ENCODE measurements around the gene NAP1L1. TPM values are rescaled to one million over a fixed set of nuclear protein-coding genes. Genes with fewer than 3 reads are reported as not detected.

Gene NAP1L1, protein sequence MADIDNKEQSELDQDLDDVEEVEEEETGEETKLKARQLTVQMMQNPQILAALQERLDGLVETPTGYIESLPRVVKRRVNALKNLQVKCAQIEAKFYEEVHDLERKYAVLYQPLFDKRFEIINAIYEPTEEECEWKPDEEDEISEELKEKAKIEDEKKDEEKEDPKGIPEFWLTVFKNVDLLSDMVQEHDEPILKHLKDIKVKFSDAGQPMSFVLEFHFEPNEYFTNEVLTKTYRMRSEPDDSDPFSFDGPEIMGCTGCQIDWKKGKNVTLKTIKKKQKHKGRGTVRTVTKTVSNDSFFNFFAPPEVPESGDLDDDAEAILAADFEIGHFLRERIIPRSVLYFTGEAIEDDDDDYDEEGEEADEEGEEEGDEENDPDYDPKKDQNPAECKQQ
- 100 to 1,000 TPM; 524 to 558 TPM for total RNA-seq

DNA sequence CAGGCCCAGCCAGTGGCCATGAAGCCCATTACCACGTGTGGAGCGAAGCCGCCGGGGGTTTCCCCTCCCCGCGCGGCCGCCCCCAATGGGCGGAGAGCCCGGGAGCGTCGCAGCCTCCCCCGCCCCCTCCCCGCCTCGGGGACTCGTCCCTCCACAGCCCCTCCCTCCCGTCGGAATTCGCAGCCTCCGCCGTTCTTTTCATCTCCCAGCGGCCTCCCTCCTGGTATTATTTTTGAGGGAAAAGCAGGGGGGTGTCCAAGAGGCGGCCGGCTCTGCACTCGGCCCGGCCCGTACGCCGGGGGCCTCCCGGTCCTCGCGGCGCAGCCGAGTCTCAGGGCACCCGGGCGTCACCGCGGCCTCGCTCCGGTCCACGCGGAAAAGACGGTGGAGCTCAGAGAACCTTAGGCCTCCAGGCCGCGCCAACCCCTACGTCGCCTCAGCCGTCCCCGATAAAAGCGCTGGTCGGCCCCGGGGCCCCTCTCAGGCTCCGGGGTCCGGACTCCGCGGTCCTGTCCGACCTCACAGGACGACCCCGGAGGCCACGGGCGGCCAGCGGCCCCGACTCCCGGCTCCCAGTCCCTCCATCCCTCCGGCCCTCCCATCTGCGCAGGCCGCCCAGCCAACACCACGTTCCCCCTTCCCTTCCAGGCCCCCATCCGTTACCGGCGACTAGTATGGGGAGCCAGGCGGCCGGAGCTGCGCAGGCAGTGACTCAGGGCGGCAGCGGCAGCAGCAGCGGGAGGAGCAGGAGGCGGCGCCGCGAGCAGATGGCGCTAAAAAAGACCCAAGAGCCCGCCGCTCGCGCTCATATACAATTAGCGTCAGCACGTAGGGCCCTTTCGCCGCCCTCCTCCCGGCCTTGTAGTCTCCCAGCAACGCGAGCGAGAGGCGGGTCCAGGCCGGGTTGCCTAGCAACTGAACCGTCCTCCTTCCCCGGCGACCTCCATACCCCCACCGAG, at the start of gene NAP1L1:
NAP1L1 (minus strand) TSS at position 782 of the 959 bp plus-strand sequence. CDS start 10,466 bp downstream, outside the sequence.
- H3K27me3 Mint-ChIP-seq: no peaks in the 10 kb centered on the region
- H3K9me3 Mint-ChIP-seq: no peaks in the 10 kb centered on the region
- H3K4me3 Mint-ChIP-seq: peak within 1 kb of the TSS; percentile 96
- peaks cover 21% of the 10 kb centered on the region for H3K36me3 Mint-ChIP-seq (ENCODE audit: low read depth)
- H3K4me1 Mint-ChIP-seq: peaks cover 53% of the 10 kb centered on the region
- ChIA-PET POLR2A (interaction anchor here (0.7 to 3.9 kb wide), 22 partner anchors 8 to 604 kb away, joined by 3 to 19 read pairs (median 4); partner anchors contain the start of genes BBS10, GLIPR1, KRR1 and OSBPL8), CTCF (interaction anchor here (1.0 kb wide), 1 partner anchor 60 kb away, joined by 3 read pairs; no protein-coding TSS in a partner anchor)
- peak; percentile 98 for DNase-seq
- H3K27ac Mint-ChIP-seq: peak within 1 kb of the TSS; percentile 99

DNA sequence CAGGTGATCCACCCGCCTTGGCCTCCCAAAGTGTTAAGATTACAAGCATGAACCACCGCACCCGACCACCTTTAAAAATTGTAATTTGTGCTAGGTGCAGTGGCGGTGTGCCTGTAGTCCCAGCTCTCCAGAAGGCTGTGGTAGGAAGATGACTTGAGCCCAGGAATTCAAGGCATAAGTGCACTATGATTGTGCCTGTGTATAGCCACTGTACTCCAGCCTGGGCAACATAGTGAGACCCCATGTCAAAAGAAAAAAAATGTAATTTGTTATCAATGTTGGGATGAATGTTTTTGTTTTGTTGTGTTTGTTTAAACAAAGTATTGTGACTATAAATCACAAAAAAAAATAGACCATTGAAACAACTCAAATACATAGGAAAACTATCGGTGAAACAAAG, 43.1 kb upstream of the NAP1L1 start:
- DNase-seq: no peak
- ChIA-PET CTCF (no interaction called here), POLR2A (no interaction called here)
- Mint-ChIP-seq H3K4me1 (no peaks in the 10 kb centered on the region), H3K9me3 (no peaks in the 10 kb centered on the region), H3K27ac (no peak overlapping the region), H3K4me3 (no peak overlapping the region), H3K36me3 (ENCODE audit: low read depth) (no peaks in the 10 kb centered on the region), H3K27me3 (peaks cover 6% of the 10 kb centered on the region)

DNA sequence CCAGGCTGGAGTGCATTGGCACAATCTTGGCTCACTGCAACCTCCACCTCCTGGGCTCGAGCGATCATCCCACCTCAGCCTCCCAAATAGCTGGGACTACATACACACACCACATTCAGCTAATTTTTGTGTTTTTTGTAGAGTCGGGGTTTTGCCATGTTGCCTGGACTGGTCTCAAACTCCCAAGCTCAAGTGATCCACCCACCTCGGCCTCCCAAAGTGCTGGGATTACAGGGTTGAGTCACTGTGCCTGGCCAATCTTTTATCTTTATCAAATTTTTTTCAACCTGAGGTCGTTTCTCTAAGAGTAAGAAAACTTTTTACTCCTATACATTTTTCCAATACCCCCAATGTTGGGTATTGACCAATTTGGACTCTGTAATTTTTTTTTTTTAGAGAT, 40.0 kb upstream of the NAP1L1 start:
- no peaks in the 10 kb centered on the region for H3K36me3 Mint-ChIP-seq (ENCODE audit: low read depth)
- ChIA-PET CTCF (no interaction called here), POLR2A (no interaction called here)
- no peak overlapping the region for H3K27ac Mint-ChIP-seq
- no peak for DNase-seq
- no peaks in the 10 kb centered on the region for H3K27me3 Mint-ChIP-seq
- no peaks in the 10 kb centered on the region for H3K9me3 Mint-ChIP-seq
- H3K4me1 Mint-ChIP-seq: no peaks in the 10 kb centered on the region
- H3K4me3 Mint-ChIP-seq: no peak overlapping the region

DNA sequence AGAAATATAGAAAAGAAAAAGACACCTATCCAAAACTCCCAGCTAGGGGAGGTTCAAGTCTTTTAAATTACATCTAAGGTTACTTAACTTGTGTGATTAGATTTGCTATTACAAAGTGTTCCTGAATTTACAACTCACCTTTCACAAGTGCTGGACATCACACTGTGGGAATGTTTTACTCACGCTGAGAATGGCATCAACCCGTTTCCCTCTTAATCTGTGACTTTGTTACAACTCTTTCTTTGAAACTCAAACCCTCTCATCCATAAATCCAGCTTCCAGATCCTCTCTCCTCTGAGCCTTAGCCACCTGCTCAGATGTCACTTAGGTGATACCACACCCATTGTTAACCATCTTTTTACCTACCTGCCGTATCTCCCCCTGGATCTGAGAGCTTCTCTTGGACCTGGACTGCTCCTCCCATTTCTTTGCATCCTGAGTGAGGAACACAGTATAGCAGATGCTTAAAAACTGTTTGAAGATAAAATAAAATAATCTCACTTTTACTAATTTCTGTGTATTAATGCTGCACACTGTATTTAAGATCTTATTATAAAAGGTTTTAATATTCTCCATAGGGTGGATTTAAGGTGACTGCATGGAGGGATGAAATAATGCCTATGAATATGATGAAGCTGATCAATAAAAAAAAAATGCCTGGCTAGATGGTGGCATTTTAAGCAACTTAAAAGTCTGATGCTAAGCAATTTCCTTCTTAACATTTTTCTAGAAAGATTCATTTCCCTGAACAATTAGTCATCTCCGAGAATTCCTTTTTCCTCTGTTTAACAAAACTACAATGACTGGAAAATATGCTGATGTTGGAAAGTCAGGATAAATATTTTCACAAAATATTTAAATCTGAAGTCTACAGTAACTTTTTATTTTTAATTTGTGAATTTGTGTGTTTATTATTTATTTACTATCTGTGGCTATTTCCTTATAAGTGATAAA, 39.1 kb upstream of the NAP1L1 start:
- Mint-ChIP-seq H3K9me3 (no peaks in the 10 kb centered on the region), H3K4me3 (no peak overlapping the region), H3K4me1 (no peaks in the 10 kb centered on the region), H3K27ac (no peak overlapping the region), H3K27me3 (no peaks in the 10 kb centered on the region), H3K36me3 (ENCODE audit: low read depth) (no peaks in the 10 kb centered on the region)
- ChIA-PET POLR2A (no interaction called here), CTCF (no interaction called here)
- DNase-seq: no peak

DNA sequence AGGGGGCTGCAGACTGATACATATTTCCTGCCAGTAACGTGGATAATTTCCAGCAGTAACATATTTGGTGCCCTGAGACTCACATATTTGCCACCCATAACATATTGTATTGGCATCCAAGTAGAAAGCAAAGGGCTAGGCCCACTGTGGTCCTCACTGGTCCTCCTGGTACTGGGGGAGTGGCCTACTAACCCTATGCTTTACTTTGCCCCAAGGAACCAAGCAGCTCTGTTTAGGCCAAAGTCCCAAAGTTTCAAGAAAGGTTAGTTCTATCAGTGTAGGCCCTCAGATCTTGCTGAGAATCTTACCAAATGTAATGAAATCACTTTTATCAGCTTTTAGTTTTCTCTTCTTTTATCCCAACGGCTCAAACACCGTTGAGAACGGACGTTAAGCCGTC, 35.4 kb upstream of the NAP1L1 start:
- Mint-ChIP-seq H3K27me3 (no peaks in the 10 kb centered on the region), H3K4me1 (no peaks in the 10 kb centered on the region), H3K4me3 (no peak overlapping the region), H3K36me3 (ENCODE audit: low read depth) (no peaks in the 10 kb centered on the region), H3K9me3 (no peaks in the 10 kb centered on the region), H3K27ac (no peak overlapping the region)
- ChIA-PET POLR2A (no interaction called here), CTCF (no interaction called here)
- no peak for DNase-seq

DNA sequence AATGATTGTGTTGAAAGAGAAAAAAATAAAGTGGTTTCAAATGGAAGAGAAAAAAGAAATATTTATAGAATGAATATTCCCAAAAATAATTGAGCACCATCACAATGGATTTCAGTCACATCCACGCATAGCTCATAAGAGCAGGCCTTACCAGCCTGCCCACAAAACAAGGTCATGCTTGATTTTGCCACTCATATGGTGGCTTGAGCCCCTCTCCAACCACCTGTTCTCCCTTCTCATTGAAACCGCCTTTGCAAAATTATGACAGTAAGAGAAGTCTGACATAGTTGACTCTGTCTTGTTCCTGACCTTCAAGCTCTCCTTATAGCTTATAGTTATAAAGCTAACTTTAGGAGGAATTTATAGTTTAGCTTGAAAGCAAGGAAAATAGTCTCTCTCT, 33.3 kb upstream of the NAP1L1 start:
- no peak overlapping the region for H3K27ac Mint-ChIP-seq
- H3K36me3 Mint-ChIP-seq (ENCODE audit: low read depth): no peaks in the 10 kb centered on the region
- DNase-seq: no peak
- no peaks in the 10 kb centered on the region for H3K4me1 Mint-ChIP-seq
- no peak overlapping the region for H3K4me3 Mint-ChIP-seq
- H3K9me3 Mint-ChIP-seq: no peaks in the 10 kb centered on the region
- no peaks in the 10 kb centered on the region for H3K27me3 Mint-ChIP-seq
- POLR2A ChIA-PET: no interaction called here
- CTCF ChIA-PET: no interaction called here

DNA sequence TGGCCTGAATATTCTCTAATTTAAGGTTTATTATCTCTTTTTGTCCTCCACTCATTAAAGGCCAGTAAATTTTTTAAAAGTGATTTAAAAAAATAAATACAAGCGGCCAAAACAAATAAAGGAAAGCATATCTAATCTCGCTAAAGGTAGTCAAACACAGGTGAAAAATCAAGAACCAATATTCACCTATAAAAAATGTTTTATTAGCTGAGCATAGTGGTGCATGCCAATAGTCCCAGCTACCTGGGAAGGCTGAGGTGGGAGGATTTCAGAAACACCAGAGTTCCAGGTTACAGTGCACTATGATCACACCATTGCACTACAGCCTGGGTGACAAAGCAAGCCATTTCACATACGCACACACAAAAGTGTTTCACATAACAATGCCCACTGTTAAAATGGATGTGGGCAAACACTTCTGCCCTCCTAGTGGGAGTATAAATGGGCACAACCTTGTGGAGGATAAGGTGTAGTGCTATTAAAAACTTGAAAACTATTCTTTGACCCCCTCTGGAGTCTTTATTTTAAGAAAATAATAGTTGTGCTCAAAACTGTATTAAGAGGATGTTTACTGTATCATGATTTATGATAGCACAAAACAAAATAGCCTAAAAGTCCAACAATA, 32.7 kb upstream of the NAP1L1 start:
- no peak for DNase-seq
- no peaks in the 10 kb centered on the region for H3K9me3 Mint-ChIP-seq
- no peak overlapping the region for H3K27ac Mint-ChIP-seq
- H3K4me3 Mint-ChIP-seq: no peak overlapping the region
- POLR2A ChIA-PET: no interaction called here
- no peaks in the 10 kb centered on the region for H3K36me3 Mint-ChIP-seq (ENCODE audit: low read depth)
- no peaks in the 10 kb centered on the region for H3K4me1 Mint-ChIP-seq
- CTCF ChIA-PET: no interaction called here
- H3K27me3 Mint-ChIP-seq: no peaks in the 10 kb centered on the region

DNA sequence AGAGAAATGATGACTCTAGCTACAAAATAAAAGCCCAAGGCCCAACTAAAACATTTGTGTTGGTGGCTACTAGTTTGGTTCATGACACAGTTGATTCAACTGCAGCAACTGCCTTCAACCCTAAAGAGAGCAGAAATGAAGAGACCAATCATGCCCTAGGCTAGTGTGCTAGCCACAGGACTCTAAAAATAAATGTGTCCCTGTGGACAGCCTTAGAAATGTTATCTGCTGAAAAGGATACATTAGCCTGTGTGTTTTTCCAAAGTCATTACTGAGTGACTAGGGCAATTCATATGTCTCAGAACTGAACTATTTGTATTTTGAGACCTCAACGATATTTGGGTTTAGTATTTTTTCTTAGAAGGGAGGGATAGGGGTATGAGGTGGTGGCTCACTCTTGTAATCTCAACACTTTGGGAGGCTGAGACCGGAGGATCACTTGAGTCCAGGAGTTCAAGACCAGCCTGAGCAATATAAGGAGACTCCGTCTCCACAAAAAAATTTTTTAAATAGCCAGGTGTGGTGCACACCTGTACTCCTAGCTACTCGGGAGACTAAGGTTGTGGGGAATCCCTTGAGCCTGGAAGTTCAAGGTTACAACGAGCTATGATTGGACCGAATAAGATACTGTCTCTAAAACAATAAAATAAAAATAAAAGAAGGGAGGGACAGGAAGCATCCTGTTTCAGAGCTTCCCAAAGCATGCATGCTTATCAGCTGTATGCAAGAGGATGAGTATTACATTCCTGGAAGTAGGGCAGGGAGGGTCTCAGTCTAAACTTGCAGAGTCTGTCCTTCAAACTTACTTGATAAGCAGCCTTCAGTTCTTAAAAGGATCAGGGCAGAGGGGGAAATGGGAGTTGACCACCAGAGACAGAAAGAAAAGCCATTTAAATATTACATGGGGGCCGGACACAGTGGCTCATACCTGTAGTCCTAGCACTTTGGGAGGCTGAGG, 29.6 kb upstream of the NAP1L1 start:
- no peak for DNase-seq
- H3K27me3 Mint-ChIP-seq: peaks cover 3% of the 10 kb centered on the region
- no peaks in the 10 kb centered on the region for H3K36me3 Mint-ChIP-seq (ENCODE audit: low read depth)
- no peak overlapping the region for H3K4me3 Mint-ChIP-seq
- POLR2A ChIA-PET: no interaction called here
- CTCF ChIA-PET: no interaction called here
- no peak overlapping the region for H3K27ac Mint-ChIP-seq
- H3K9me3 Mint-ChIP-seq: no peaks in the 10 kb centered on the region
- H3K4me1 Mint-ChIP-seq: no peaks in the 10 kb centered on the region

DNA sequence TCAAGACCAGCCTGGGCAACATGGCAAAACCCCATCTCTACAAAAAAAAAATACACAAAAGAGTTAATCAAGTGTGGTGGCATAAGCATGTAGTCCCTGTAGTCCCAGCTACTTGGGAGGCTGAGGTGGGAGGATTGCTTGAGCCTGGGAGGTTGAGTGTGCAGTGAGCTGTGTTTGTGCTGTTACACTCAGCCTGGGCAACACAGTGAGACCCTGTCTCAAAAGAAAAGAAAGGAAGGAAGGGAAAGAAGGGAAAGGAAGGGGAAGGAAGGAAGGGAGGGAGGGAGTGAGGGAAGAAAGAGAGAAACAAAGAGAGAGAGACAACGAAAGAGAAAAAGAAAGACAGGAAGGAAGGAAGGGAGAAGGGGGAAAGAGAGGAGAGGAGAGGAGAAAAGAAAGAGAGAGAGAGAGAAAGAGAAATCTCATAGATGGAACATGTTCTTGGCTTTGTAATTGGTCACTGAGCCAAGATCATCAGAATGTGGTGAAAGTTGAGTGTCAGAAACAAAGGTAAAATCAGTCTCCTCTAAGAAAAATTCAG, 26.8 kb upstream of the NAP1L1 start:
- Mint-ChIP-seq H3K27me3 (peaks cover 8% of the 10 kb centered on the region), H3K36me3 (ENCODE audit: low read depth) (no peaks in the 10 kb centered on the region), H3K4me1 (no peaks in the 10 kb centered on the region), H3K9me3 (no peaks in the 10 kb centered on the region), H3K27ac (no peak overlapping the region), H3K4me3 (no peak overlapping the region)
- DNase-seq: no peak
- ChIA-PET POLR2A (no interaction called here), CTCF (no interaction called here)

DNA sequence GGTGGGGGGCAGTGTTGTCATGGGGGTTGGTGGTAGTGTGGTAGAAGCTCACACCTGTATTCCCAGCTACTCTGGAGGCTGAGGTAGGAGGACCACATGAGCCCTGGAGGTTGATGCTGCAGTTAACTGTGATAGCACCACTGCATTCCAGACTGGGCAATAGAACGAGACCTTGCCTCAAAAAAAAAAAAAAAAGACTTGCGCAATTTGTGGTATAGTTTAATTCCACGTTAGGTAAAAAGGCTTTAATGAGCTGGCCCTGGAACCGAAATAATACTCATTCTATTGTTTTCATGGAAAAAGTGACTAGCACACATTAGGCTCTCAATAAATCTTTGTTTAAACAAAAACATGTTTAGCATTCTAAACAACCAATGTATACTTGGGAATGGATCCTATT, 25.4 kb upstream of the NAP1L1 start:
- no peaks in the 10 kb centered on the region for H3K9me3 Mint-ChIP-seq
- no peaks in the 10 kb centered on the region for H3K36me3 Mint-ChIP-seq (ENCODE audit: low read depth)
- H3K4me3 Mint-ChIP-seq: no peak overlapping the region
- no peak for DNase-seq
- ChIA-PET CTCF (interaction anchor here (0.7 kb wide), 3 partner anchors 45 to 606 kb away, joined by 3 to 5 read pairs (median 4); no protein-coding TSS in a partner anchor), POLR2A (no interaction called here)
- H3K27ac Mint-ChIP-seq: no peak overlapping the region
- peaks cover 11% of the 10 kb centered on the region for H3K27me3 Mint-ChIP-seq
- no peaks in the 10 kb centered on the region for H3K4me1 Mint-ChIP-seq

DNA sequence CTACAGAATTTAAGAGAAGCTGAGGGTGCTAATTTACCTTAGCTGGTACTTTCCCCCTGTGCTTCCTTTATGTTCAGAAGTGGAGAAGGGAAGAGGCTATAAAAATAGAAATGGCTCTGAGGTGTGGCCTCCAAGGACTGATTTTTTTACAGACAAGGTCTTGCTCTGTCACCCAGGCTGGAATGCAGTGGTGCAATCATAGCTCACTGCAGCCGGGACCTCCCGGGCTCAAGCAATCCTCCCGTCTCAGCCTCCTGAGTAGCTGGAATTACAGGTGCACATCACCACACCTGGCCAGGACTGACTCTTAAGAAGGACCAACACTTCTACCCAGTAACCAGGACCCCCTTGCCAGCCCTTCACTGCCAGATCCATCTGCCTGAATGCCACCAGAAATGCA, 23.9 kb upstream of the NAP1L1 start:
- POLR2A ChIA-PET: no interaction called here
- Mint-ChIP-seq H3K27ac (no peak overlapping the region), H3K9me3 (no peaks in the 10 kb centered on the region), H3K36me3 (ENCODE audit: low read depth) (no peaks in the 10 kb centered on the region), H3K4me3 (no peak overlapping the region), H3K4me1 (no peaks in the 10 kb centered on the region), H3K27me3 (peaks cover 11% of the 10 kb centered on the region)
- no peak for DNase-seq
- CTCF ChIA-PET: interaction anchor here (0.6 to 0.7 kb wide), 2 partner anchors 51 to 223 kb away, joined by 3 read pairs; no protein-coding TSS in a partner anchor
